NB4 (cell line): Measurements from ENCODE around the gene ANKRD11.

Source experiments
- DNase-seq: peaks from one replicate; pipeline ENCODE4 v3.0.0; 2010; ENCODE audit warnings: low read depth
- H3K4me3 ChIP-seq: one replicate; pipeline ENCODE4 v1.5.1; 2011; ENCODE audit warnings: mild to moderate bottlenecking, low read depth, low read length, moderate library complexity
- MYC ChIP-seq: IDR thresholded peaks from 2 replicates; pipeline ENCODE4 v1.6.1; 2011; ENCODE audit warnings: low read depth, low read length
- POLR2A ChIP-seq: IDR thresholded peaks from 2 replicates; pipeline ENCODE4 v1.6.1; 2011; ENCODE audit warnings: mild to moderate bottlenecking; ENCODE audit not compliant: insufficient read length; ENCODE audit errors: extremely low read depth
- TF ChIP-seq, protein P1 (sequence below): IDR thresholded peaks from one replicate; pipeline ENCODE4 v1.5.1; 2012; ENCODE audit warnings: low read depth, low read length
- TF ChIP-seq, protein P2 (sequence below): IDR thresholded peaks from 2 replicates; pipeline ENCODE4 v1.6.1; 2011; ENCODE audit warnings: low read depth, low read length

ANKRD11 gene

GRCh38 chr16:89313583-89313982 lies 176.8 kb downstream of the ANKRD11 start:
- H3K4me3 ChIP-seq, result no peak overlapping the region
- DNase-seq, result no peak
- TF ChIP-seq, protein P1, sequence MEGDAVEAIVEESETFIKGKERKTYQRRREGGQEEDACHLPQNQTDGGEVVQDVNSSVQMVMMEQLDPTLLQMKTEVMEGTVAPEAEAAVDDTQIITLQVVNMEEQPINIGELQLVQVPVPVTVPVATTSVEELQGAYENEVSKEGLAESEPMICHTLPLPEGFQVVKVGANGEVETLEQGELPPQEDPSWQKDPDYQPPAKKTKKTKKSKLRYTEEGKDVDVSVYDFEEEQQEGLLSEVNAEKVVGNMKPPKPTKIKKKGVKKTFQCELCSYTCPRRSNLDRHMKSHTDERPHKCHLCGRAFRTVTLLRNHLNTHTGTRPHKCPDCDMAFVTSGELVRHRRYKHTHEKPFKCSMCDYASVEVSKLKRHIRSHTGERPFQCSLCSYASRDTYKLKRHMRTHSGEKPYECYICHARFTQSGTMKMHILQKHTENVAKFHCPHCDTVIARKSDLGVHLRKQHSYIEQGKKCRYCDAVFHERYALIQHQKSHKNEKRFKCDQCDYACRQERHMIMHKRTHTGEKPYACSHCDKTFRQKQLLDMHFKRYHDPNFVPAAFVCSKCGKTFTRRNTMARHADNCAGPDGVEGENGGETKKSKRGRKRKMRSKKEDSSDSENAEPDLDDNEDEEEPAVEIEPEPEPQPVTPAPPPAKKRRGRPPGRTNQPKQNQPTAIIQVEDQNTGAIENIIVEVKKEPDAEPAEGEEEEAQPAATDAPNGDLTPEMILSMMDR, result no peak
- TF ChIP-seq, protein P2, sequence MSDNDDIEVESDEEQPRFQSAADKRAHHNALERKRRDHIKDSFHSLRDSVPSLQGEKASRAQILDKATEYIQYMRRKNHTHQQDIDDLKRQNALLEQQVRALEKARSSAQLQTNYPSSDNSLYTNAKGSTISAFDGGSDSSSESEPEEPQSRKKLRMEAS, result no peak
- no peak for TF ChIP-seq POLR2A
- no peak for TF ChIP-seq MYC

DNA sequence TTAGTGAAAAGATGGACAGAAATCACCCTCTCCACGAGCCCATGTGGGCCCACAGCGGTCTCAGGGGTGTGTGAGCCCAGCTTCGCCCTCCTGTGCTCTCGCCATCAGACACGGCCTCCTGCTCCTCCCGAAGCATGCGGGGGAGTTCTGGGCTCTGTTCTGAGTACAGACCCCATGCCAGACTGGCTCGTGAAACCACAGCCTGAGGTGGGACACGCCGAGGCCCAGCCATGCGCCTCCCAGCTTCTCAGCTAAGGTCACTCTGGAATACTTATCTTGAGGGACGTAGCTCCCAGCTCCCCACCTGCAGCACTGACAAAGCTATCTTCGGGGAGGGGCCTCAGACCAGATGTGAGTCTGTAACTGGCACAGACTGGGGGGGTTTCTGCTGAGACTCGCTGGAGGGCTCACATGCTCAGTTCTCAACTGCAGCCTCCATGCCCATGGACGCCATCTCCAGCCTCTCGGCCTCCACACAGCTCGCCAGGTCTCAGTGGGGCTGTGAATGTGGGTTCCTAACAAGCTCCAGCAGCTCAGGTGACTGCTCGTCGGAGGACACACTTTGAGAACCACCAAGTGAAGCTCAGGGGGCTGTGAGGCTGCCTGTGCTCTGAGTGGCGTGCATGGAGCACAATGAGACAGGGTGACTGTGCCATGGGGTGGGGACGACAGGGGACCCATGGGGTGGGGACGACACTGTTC lies 177.6 kb downstream of the ANKRD11 start:
- DNase-seq, result no peak
- no peak overlapping the region for H3K4me3 ChIP-seq
- no peak for TF ChIP-seq POLR2A
- no peak for TF ChIP-seq MYC
- TF ChIP-seq, protein P2, result no peak
- TF ChIP-seq, protein P1, result no peak

GRCh38 chr16:89312194-89312593 lies 178.2 kb downstream of the ANKRD11 start:
- TF ChIP-seq MYC (no peak), POLR2A (no peak)
- TF ChIP-seq, protein P2, result no peak
- TF ChIP-seq, protein P1, result no peak
- no peak for DNase-seq
- no peak overlapping the region for H3K4me3 ChIP-seq

DNA sequence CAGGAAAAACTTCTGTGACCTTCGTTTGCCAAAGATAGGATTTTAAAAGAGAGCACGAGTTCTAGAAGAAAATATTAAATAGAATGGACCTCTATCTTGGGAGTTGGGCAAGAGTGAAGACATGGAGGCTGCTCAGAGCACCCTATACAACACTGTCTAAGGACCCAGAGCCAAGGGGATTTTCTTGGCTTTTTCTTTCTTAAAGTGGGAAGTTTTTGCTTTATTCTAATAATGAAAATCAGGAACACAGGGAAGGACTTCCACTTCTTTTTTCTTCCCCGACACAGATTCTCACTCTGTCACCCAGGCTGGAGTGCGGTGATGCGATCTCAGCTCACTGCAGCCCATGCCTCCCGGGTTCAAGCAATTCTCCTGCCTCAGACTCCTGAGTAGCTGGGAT lies 178.7 kb downstream of the ANKRD11 start:
- no peak overlapping the region for H3K4me3 ChIP-seq
- TF ChIP-seq POLR2A, result no peak
- no peak for DNase-seq

DNA sequence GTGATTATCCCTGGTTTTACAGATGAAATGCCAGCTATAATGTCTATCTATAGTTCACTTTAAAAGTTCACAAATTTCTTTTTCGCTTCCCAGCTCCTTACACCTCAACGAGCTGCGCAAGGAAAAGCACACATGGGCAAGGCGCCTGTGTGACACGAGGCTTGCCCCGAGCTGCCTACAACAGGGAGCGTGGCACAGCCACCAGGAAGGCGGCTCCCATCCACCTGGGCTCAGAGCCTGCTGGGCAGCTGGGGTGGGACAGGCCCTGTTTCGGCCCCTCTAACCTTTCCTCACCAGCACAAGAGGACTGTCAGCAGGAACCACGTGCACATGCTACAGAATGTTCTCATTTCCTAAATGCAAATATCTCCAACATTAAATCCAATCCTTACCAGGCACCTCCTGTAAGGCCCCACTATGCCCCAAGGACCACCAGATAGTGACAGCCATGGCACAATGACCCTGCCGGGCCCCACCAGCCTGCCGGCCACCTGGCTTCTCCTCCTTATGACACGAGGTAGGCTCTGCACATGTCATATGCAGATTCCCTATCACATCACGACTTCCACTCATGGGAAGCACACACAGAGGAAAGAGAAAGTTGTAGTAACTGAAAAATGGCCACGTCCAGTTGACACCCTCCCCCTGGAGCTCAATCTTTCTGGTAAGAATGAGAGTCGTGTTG lies 180.8 kb downstream of the ANKRD11 start:
- DNase-seq, result no peak
- TF ChIP-seq MYC (no peak), POLR2A (no peak)
- TF ChIP-seq, protein P1, result no peak
- TF ChIP-seq, protein P2, result no peak
- no peak overlapping the region for H3K4me3 ChIP-seq
